SK-N-SH treated with all-trans-retinoic acid at 6 μM for 48 hours (cell line): ENCODE data around the gene ART3.

Source experiments
- ISL1 ChIP-seq: fragments of 250-450 bp; sonication (Bioruptor Pico); IDR thresholded peaks from 2 replicates; pipeline ENCODE4 v2.1.2; 2022; ENCODE audit warnings: mild to moderate bottlenecking, moderate library complexity
- ZNF8 ChIP-seq: fragments of 450-650 bp; formaldehyde crosslinking; IDR thresholded peaks from 2 replicates; pipeline ENCODE4 v1.5.0; 2020; ENCODE audit warnings: mild to moderate bottlenecking, moderate library complexity

DNA sequence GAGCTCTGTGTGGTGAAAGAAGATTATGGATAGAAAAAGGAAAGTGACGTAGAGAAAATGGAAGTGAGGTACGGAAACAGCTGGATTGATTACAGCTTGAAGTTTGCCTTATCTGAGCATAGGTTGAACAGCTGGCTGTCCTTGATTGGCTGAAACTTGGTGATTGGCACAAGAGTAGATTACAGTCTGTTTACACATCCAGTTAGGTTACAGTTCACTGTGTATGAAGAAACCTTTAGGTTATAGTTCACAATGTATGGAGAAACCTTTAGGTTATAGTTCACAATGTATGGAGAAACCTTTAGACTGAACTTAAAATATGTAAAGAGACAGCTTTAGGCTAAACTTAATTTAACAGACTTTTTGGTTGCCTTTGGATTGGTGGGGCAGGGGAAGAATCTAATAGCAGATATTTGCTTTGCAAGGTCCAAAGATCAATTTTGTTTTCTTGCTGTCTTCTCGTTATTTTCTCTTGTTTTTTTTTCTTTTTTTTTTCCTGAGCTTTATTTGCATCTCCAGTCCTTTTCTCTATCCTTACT lies 15.6 kb upstream of the ART3 start:
- no peak for TF ChIP-seq ZNF8 (CRISPR knock-in tag)
- no peak for TF ChIP-seq ISL1 (CRISPR knock-in tag)
